ENCODE results near the gene RXRA.

The RXRA gene

DNA sequence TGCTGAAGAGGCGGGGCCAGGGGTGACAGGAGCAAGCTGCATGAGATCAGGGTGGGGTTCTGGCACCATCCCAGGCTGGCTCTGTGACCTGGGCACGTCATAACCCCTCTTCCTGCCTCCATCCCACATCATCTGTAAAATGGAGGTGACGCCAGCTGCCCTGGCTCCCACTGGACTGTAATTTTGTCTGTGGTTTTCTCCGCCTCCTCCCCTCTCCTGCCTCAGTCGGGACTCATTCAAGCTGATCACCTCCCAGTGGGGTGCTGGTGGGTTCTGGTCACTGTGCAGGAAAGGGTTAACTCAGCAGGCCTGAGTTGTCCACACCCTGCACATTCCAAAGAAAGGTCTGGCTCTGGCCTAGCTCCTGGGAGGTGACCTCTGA, 128.2 kb downstream of the RXRA start:
- no peak overlapping the region for H3K9ac ChIP-seq (ENCODE audit: low read length)
- no peaks in the 10 kb centered on the region for H3K27me3 ChIP-seq (ENCODE audit: low read length)
- H3K27ac ChIP-seq (ENCODE audit: low read depth, low read length): no peak overlapping the region
- no peaks in the 10 kb centered on the region for H3K79me2 ChIP-seq (ENCODE audit: insufficient read depth, low read length)
- no peak overlapping the region for H2AFZ ChIP-seq (ENCODE audit: low read depth, low read length, severe bottlenecking)
- H4K20me1 ChIP-seq (ENCODE audit: low read depth, low read length): no peaks in the 10 kb centered on the region
- H3K4me3 ChIP-seq (ENCODE audit: insufficient read depth, low read length, poor library complexity, severe bottlenecking): no peak overlapping the region
- no peaks in the 10 kb centered on the region for H3F3A ChIP-seq (ENCODE audit: insufficient read depth)
- no peaks in the 10 kb centered on the region for H3K9me2 ChIP-seq (replicated peaks; ENCODE audit: insufficient read depth, low read length)
- H3K36me3 ChIP-seq (ENCODE audit: low read length): no peaks in the 10 kb centered on the region
- TF ChIP-seq EZH2phosphoT487 (conservative IDR thresholded peaks at IDR 0.05; ENCODE audit: low read length): no peak
- TF ChIP-seq, protein P1, sequence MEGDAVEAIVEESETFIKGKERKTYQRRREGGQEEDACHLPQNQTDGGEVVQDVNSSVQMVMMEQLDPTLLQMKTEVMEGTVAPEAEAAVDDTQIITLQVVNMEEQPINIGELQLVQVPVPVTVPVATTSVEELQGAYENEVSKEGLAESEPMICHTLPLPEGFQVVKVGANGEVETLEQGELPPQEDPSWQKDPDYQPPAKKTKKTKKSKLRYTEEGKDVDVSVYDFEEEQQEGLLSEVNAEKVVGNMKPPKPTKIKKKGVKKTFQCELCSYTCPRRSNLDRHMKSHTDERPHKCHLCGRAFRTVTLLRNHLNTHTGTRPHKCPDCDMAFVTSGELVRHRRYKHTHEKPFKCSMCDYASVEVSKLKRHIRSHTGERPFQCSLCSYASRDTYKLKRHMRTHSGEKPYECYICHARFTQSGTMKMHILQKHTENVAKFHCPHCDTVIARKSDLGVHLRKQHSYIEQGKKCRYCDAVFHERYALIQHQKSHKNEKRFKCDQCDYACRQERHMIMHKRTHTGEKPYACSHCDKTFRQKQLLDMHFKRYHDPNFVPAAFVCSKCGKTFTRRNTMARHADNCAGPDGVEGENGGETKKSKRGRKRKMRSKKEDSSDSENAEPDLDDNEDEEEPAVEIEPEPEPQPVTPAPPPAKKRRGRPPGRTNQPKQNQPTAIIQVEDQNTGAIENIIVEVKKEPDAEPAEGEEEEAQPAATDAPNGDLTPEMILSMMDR (IDR thresholded peaks at IDR 0.05; ENCODE audit: insufficient read depth, low read length, poor library complexity, severe bottlenecking): no peak
- H3K9me3 ChIP-seq (ENCODE audit: insufficient read depth, low read length): no peaks in the 10 kb centered on the region
- no peak overlapping the region for H3K4me2 ChIP-seq (ENCODE audit: low read depth, low read length, poor library complexity, severe bottlenecking)

DNA sequence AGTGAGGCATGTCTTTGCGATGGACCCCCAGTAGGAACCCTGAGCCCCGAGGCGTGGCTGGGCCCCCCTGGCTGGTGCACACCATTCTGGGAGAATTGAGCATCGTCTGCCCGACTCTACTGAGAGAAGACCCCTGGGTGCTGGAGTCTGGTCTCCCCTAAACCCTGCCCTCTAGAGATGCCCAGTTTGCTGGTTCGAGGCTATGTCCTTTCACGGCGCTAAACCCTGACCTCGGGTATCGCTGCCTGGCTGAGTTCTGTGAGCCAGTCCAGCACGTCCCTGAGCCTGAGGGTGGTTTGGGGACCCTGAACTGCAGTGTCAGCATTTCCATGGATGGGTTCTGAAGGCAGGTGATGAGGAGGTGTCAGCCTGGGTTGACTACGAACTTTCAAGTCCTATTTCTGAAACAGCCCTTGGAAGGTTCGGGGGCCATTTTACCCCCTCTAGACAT, 128.8 kb downstream of the RXRA start:
- Histone ChIP-seq H3F3A (ENCODE audit: insufficient read depth) (no peaks in the 10 kb centered on the region), H2AFZ (ENCODE audit: low read depth, low read length, severe bottlenecking) (no peak overlapping the region), H3K9ac (ENCODE audit: low read length) (no peak overlapping the region), H3K4me3 (ENCODE audit: insufficient read depth, low read length, poor library complexity, severe bottlenecking) (no peak overlapping the region), H3K36me3 (ENCODE audit: low read length) (no peaks in the 10 kb centered on the region), H3K27ac (ENCODE audit: low read depth, low read length) (no peak overlapping the region), H3K9me2 (replicated peaks; ENCODE audit: insufficient read depth, low read length) (no peaks in the 10 kb centered on the region), H3K9me3 (ENCODE audit: insufficient read depth, low read length) (no peaks in the 10 kb centered on the region), H3K4me2 (ENCODE audit: low read depth, low read length, poor library complexity, severe bottlenecking) (no peak overlapping the region), H3K27me3 (ENCODE audit: low read length) (no peaks in the 10 kb centered on the region), H4K20me1 (ENCODE audit: low read depth, low read length) (no peaks in the 10 kb centered on the region), H3K79me2 (ENCODE audit: insufficient read depth, low read length) (no peaks in the 10 kb centered on the region)
- TF ChIP-seq EZH2phosphoT487 (conservative IDR thresholded peaks at IDR 0.05; ENCODE audit: low read length): no peak
- TF ChIP-seq, protein P1 (IDR thresholded peaks at IDR 0.05; ENCODE audit: insufficient read depth, low read length, poor library complexity, severe bottlenecking): no peak

DNA sequence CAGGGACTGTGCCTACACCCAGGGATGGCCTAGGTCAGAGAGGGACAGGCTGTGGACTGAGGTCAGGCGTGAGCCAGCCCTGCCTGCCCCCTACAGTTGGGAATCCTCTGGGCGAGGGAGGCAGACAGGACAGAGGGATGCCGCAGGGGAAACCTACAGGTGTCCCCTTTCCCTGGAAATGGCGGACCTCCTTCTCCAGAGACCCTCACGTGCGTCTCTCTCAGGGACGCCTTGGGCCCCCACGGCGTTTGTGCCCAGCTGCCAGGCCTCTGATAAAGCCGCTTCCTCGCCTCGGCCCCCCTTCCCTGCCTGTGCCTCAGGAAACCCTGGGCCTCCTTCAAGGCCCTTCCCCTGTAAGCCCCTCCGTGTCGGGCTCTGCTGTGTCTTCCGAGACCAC, 129.3 kb downstream of the RXRA start:
- H2AFZ ChIP-seq (ENCODE audit: low read depth, low read length, severe bottlenecking): no peak overlapping the region
- no peaks in the 10 kb centered on the region for H3K9me2 ChIP-seq (replicated peaks; ENCODE audit: insufficient read depth, low read length)
- no peak overlapping the region for H3K4me2 ChIP-seq (ENCODE audit: low read depth, low read length, poor library complexity, severe bottlenecking)
- no peak overlapping the region for H3K27ac ChIP-seq (ENCODE audit: low read depth, low read length)
- no peak overlapping the region for H3K4me3 ChIP-seq (ENCODE audit: insufficient read depth, low read length, poor library complexity, severe bottlenecking)
- H3F3A ChIP-seq (ENCODE audit: insufficient read depth): no peaks in the 10 kb centered on the region
- H3K9me3 ChIP-seq (ENCODE audit: insufficient read depth, low read length): no peaks in the 10 kb centered on the region
- H3K36me3 ChIP-seq (ENCODE audit: low read length): no peaks in the 10 kb centered on the region
- H3K79me2 ChIP-seq (ENCODE audit: insufficient read depth, low read length): no peaks in the 10 kb centered on the region
- TF ChIP-seq, protein P1 (IDR thresholded peaks at IDR 0.05; ENCODE audit: insufficient read depth, low read length, poor library complexity, severe bottlenecking): no peak
- TF ChIP-seq EZH2phosphoT487 (conservative IDR thresholded peaks at IDR 0.05; ENCODE audit: low read length): no peak
- H4K20me1 ChIP-seq (ENCODE audit: low read depth, low read length): no peaks in the 10 kb centered on the region
- no peak overlapping the region for H3K9ac ChIP-seq (ENCODE audit: low read length)
- H3K27me3 ChIP-seq (ENCODE audit: low read length): no peaks in the 10 kb centered on the region

Data from SU-DHL-6 (cell line).